NCI-H526 (cell line): ENCODE data around the gene BCAT1.
"Not testable (repeated sequence)": the region's sequence is repeated elsewhere in the genome, so short reads cannot be mapped to it uniquely, and the experiment has no call there.

Experiments used
- DNase-seq, 2 experiments: peaks; one replicate each; lab custom pipeline; 2025; lab: John Stamatoyannopoulos, UW

Gene BCAT1

DNA sequence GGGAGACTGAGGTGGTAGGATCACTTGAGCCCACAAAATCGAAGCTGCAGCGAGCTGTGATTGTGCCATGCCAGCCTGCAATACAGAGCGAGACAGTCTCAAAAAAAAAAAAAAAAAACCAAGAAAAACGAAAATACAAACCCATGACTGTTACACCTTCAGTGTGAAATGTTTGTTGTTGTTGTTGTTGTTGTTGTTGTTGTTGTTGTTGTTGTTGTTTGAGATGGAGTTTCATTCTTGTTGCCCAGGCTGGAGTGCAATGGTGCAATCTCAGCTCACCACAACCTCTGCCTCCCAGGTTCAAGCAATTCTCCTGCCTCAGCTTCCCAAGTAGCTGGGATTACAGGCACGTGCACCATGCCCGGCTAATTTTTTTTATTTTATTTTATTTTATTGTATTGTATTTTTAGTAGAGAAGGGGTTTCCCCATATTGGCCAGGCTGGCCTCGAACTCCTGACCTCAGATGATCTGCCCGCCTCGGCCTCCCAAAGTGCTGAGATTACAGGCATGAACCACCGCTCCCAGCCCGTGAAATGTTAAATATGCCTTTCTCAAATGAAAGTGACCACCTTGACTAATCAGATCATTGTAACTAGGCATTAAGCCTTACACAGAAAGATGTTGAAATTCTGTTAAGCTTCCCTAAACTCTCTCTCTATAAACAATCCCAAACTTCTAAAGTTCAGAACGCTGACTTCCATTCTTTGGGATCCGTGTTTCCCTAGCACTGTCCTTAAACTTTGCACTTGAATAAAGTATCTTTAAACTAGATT is 20.2 kb downstream of the BCAT1 start:
- DNase-seq: not testable (repeated sequence)

DNA sequence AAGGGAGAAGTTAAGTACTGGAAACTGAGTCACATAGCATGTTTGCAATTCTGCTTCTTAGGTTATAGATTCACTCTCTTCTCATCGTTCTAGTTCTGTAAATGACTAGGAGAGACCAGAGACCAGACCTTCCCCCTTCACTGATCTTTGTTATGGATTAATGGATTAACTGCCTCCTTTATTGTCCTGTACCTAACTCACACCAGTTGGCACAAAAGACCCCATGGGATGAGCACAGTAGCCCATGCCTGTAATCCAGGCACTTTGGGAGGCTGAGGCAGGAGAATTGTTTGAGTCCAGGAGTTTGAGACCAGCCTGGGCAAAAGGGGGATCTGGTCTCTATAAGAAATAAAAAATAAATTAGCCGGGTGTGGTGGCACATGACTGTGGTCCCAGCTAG is 20.8 kb downstream of the BCAT1 start:
- no peak for DNase-seq

DNA sequence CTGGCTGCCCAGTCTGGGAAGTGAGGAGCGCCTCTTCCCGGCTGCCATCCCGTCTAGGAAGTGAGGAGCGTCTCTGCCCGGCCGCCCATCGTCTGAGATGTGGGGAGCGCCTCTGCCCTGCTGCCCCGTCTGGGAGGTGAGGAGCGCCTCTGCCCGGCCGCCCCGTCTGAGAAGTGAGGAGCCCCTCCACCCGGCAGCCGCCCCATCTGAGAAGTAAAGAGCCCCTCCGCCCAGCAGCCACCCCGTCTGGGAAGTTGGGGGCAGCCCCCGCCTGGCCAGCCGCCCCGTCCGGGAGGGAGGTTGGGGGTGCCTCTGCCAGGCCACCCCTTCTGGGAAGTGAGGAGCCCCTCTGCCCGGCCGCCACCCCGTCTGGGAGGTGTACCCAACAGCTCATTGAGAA is 22.8 kb downstream of the BCAT1 start:
- not testable (repeated sequence) for DNase-seq

GRCh38 chr12:24922090-24922489 is 26.8 kb downstream of the BCAT1 start:
- DNase-seq: no peak

DNA sequence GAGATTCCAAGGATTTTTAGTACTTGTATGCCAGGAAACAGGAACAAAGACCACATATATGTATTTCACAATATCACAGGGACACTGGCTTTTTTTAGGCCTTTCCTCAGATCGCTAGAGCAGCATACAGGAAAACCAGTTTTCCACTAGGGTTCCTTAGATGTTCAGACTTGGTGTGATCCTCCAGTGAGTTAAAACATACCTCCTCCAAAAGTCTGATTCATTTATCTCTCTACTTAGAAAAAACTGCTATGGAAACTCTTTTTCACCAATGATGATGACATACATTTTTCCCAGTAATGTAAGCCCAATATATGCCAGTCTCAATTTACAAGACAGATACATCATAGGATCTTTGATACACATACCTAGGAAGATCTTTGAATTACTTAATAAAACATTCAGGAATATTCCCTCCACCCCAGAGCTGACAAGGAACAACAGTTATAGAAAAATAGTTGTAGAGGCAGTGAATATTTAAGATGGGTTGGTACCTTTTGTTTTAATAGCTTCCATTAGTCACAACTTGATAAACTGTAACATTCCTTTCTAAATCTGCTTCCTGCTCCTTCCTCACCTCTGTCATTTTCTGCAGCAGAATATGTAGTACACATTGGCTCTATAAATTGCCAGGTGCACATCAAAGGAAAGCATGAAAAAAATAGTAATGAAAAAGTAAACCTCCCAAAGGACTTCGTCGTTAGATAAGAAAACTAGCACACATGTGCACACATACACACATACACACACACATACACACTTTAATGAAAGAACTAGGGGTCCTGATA is 27.5 kb downstream of the BCAT1 start:
- no peak for DNase-seq

DNA sequence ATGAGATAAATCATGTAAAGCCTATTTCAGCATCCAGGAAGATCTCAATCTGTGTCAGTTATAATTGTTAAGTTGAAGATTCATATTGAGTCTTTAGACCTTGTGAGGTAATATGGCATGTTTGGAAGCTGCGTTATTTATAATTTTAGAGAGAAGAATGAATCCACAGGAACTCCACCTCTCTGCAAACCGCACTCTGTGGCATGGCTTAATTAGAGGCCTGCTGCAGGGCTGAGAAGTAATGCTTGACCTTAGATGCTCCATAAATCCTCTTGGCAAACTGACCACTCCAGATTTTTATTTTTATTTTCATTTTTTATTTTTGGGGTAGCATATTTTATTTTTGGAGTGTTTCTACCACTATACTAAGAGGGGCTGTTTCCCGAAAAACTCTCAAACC is 28.8 kb downstream of the BCAT1 start:
- no peak for DNase-seq

- no peak for DNase-seq
These were observed 29.4 kb downstream of the BCAT1 start for GRCh38 chr12:24919346-24920001.

DNA sequence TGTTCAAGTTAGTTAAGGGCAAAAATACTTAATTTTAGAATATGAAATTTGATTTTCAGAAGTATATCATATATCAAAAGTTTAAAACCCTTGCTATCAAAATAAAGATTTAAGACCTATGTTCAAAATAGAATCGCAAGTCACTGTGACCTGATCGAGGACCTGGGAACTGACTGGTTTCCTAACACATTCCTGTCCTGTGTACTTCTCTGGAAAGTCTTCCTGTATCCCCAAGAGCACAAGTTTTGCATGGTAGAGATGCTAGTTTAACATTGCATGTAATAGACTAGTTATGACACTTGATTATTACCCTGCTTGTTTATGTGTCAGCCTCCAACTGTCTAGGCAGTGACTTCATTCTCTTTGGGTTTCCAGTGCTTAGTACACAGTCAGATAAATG is 30.3 kb downstream of the BCAT1 start:
- no peak for DNase-seq

- DNase-seq: no peak
These were observed 33.4 kb downstream of the BCAT1 start for GRCh38 chr12:24915501-24915900.

- no peak for DNase-seq
These were observed 34.9 kb downstream of the BCAT1 start for GRCh38 chr12:24913953-24914352.

DNA sequence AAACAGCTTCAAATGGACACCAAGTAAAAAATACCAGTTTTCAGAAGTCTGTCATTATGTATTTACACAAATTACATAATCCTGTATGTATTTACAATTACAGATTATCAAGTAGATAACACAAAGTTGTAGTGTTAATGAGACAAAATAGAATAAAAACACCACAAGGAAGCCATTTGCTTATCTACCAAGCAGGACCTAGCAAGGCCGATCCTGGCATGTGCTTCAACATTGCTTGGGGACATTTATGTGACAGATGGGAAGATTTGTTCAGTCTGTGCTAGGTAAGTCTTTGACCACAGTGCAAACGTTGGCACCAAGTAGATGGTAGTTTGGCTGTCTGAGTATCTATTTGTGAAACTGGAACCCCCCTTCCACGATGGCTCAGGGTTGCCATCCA is 35.8 kb downstream of the BCAT1 start:
- no peak for DNase-seq

DNA sequence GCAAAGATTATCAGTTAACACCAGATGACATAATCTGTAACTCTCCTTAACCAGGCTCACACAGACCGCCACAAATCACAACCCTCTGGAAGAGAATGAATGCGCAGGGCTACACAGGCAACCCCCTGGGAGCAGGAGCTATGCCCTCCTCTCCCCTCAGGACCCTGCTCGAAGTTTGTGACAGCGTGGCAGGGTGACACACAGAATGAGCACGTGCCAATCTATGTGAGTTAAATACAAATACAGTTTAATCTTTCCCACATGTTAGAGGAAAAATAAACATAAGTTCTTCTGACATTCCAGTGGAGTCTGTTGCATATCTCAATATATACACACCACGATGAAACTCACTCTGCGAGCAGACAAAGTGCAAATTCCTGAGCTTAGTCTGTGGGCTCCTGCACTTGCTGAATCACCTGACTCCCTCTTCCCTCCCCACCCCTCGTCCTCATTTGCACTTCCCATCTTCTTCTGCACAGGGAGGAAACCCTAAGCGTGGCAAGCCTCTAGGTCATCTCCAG is 37.6 kb downstream of the BCAT1 start:
- DNase-seq: no peak

- DNase-seq: not testable (repeated sequence)
These were observed 38.7 kb downstream of the BCAT1 start for GRCh38 chr12:24910192-24910591.

- no peak for DNase-seq
These were observed 39.2 kb downstream of the BCAT1 start for GRCh38 chr12:24909667-24910066.

DNA sequence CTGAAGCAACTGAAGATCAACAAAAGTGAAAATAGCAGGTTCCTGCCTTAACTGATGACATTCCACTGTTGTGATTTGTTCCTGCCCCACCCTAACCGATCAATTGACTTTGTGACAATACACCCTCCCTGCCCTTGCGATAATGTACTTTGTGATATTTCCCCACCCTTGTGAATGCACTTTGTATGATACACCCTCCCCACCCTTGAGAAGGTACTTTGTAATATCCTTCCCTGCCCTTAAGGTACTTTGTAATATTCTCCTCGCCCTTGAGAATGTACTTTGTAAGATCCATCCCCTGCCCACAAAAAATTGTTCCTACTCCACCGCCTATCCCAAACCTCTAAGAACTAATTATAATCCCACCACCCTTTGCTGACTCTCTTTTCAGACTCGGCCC is 41.4 kb downstream of the BCAT1 start:
- no peak for DNase-seq

- no peak for DNase-seq
These were observed 42.8 kb downstream of the BCAT1 start for GRCh38 chr12:24906141-24906540.

DNA sequence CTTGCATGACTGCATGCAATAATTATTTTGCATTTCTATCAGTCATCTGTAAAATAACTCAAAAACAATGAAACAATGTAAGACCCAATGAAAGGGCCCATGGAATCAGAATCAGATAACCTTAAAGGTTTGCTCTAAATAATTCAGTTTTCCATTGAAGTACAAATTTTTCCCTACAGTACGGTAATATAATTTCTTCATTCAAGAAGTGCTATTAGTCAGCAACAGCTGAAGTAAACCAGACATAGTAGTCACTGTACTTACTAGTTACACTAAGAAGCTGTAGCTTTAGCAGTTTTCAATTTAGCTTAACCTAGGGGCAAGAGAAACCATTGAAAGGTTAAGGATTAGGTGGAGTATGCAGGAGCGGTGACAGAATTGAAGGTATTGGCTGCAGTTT is 43.5 kb downstream of the BCAT1 start:
- DNase-seq: no peak

- DNase-seq: no peak
These were observed 44.0 kb downstream of the BCAT1 start for GRCh38 chr12:24904871-24905270.

DNA sequence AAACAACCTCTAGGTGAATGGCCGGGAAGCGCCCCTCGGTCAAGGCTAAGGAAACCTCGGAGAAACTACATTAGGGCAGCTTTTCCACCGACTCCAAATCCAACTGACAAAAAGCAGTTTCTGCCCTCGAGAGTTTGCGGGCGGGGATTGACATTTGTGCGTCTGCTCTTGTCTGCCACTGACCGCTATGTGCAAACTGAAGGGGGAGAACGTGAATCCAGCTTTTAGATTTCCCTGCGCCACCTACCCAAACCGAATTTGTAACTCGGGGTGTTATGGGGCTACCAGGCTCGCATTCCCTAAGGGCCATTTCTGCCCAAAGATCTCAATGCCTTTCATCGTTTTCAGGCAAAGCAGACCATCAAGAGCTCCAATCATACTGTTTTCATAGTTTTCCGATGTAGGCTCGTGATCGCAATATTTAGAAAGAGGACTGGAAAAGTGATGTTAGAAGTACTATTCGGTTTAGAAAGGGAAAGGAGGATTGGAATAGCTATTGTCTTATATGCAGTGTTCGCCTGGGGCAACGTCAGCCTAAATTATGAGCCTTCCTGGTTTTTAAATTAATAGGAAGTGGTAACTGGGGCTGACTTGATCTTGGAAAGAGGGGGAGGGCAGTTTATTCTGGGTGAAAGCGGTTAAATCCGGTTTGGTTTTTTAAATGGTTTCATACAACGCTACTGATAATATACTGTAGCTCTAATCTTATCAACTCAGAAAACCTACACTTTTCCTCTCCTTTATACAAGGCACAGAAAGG is 45.4 kb downstream of the BCAT1 start:
- DNase-seq: no peak

DNA sequence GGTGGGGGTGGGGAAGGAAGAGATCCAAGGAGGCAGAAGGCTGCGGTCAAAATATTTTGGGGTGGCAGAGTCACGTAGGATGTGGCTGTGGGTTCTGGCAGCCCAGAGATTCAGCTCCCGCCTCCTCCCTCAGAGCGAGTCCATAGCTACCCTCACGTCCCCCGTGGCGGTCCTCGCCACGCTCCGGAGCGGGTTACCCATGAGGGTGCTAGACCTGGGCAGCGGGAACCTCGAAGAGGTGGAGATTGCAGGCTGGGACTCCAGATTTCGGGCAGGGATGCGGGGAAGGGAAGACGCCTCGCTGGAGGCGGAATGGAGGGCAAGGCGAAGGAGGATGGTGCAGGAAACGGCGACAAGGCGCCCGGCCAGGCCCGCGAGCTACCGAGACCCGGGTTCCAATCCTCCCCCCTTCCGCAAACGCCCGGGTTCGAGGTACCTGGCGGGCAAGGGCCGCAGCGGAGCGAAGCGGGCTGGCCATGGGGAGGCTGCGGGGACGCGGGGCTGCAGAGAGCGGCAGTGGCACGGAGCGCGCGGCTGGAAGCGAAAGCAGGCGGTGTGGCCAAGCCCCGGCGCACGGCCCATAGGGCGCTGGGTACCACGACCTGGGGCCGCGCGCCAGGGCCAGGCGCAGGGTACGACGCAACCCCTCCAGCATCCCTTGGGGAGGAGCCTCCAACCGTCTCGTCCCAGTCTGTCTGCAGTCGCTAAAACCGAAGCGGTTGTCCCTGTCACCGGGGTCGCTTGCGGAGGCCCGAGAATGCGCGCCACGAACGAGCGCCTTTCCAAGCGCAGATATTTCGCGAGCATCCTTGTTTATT is 46.2 kb downstream of the BCAT1 start:
- DNase-seq: no peak
